ENCODE results near the gene MICOS13. TPM values are rescaled to one million over a fixed set of nuclear protein-coding genes. Genes with fewer than 3 reads are reported as not detected.

The MICOS13 gene
- total RNA-seq, 1 donor from 2014 or later: 48.0 TPM

- H3K4me1 Mint-ChIP-seq (ENCODE audit: low read depth, unreplicated experiment): peaks cover 4% of the 10 kb centered on the region
- no peak for TF ChIP-seq CTCF (IDR thresholded peaks at IDR 0.05; ENCODE audit: insufficient read depth, low read depth, low read length)
- TF ChIP-seq EZH2 (IDR thresholded peaks at IDR 0.05; ENCODE audit: insufficient read depth, low read length): no peak
- Histone ChIP-seq H3K27ac (ENCODE audit: low read depth, low read length) (peak overlapping the region; percentile 75), H3K36me3 (ENCODE audit: insufficient read depth, low read length) (no peaks in the 10 kb centered on the region), H3K4me3 (ENCODE audit: insufficient read depth, low read depth, low read length) (peak overlapping the region; percentile 96), H3K4me1 (ENCODE audit: insufficient read depth, low read length) (no peaks in the 10 kb centered on the region), H3K4me2 (ENCODE audit: low read length) (peak overlapping the region; percentile 95), H2AFZ (ENCODE audit: low read depth, low read length) (peak overlapping the region; percentile 78), H3K9me3 (ENCODE audit: insufficient read depth, low read depth, low read length) (no peaks in the 10 kb centered on the region), H3K9ac (ENCODE audit: low read length) (peak overlapping the region; percentile 95), H3K79me2 (ENCODE audit: insufficient read depth, low read length) (peaks cover 12% of the 10 kb centered on the region), H4K20me1 (ENCODE audit: insufficient read depth, low read length) (peaks cover 6% of the 10 kb centered on the region), H3K27me3 (ENCODE audit: insufficient read depth, low read length) (no peaks in the 10 kb centered on the region)
- peak overlapping the region; percentile 98 for H3K27ac Mint-ChIP-seq (ENCODE audit: unreplicated experiment)
- H3K9me3 Mint-ChIP-seq (ENCODE audit: unreplicated experiment): no peaks in the 10 kb centered on the region
- H3K27me3 Mint-ChIP-seq (ENCODE audit: low read depth, unreplicated experiment): no peaks in the 10 kb centered on the region
- H3K36me3 Mint-ChIP-seq (ENCODE audit: low read depth, unreplicated experiment): peaks cover 8% of the 10 kb centered on the region
- peak overlapping the region; percentile 97 for H3K4me3 Mint-ChIP-seq (ENCODE audit: unreplicated experiment)
- FAIRE-seq (no peak), DNase-seq (ENCODE audit: low read depth) (no peak)
Measured at GRCh38 chr19:5679289-5680083, 830 bp downstream of the MICOS13 start.

- H3K27ac ChIP-seq (ENCODE audit: low read depth, low read length): no peak overlapping the region
- FAIRE-seq: no peak
- TF ChIP-seq CTCF (IDR thresholded peaks at IDR 0.05; ENCODE audit: insufficient read depth, low read depth, low read length) (no peak), EZH2 (IDR thresholded peaks at IDR 0.05; ENCODE audit: insufficient read depth, low read length) (no peak)
- no peak overlapping the region for H2AFZ ChIP-seq (ENCODE audit: low read depth, low read length)
- H3K4me3 Mint-ChIP-seq (ENCODE audit: unreplicated experiment): no peak overlapping the region
- no peaks in the 10 kb centered on the region for H3K27me3 ChIP-seq (ENCODE audit: insufficient read depth, low read length)
- H3K36me3 ChIP-seq (ENCODE audit: insufficient read depth, low read length): no peaks in the 10 kb centered on the region
- no peaks in the 10 kb centered on the region for H3K9me3 ChIP-seq (ENCODE audit: insufficient read depth, low read depth, low read length)
- no peaks in the 10 kb centered on the region for H3K4me1 ChIP-seq (ENCODE audit: insufficient read depth, low read length)
- no peak overlapping the region for H3K4me3 ChIP-seq (ENCODE audit: insufficient read depth, low read depth, low read length)
- peaks cover 5% of the 10 kb centered on the region for H3K36me3 Mint-ChIP-seq (ENCODE audit: low read depth, unreplicated experiment)
- peaks cover 6% of the 10 kb centered on the region for H4K20me1 ChIP-seq (ENCODE audit: insufficient read depth, low read length)
- H3K27ac Mint-ChIP-seq (ENCODE audit: unreplicated experiment): no peak overlapping the region
- H3K4me2 ChIP-seq (ENCODE audit: low read length): no peak overlapping the region
- no peak for DNase-seq (ENCODE audit: low read depth)
- no peaks in the 10 kb centered on the region for H3K9me3 Mint-ChIP-seq (ENCODE audit: unreplicated experiment)
- peaks cover 12% of the 10 kb centered on the region for H3K79me2 ChIP-seq (ENCODE audit: insufficient read depth, low read length)
- H3K27me3 Mint-ChIP-seq (ENCODE audit: low read depth, unreplicated experiment): no peaks in the 10 kb centered on the region
- no peak overlapping the region for H3K9ac ChIP-seq (ENCODE audit: low read length)
- peaks cover 4% of the 10 kb centered on the region for H3K4me1 Mint-ChIP-seq (ENCODE audit: low read depth, unreplicated experiment)
Measured at GRCh38 chr19:5678071-5678718, 2.1 kb downstream of the MICOS13 start.

Measured in astrocyte (in vitro differentiated cells and primary cell).